ENCODE data around the gene AMOT. TPM values are rescaled to one million over a fixed set of nuclear protein-coding genes. Genes with fewer than 3 reads are reported as not detected.

AMOT gene
- total RNA-seq, 1 donor from 2014 or later, result 3.8 TPM

DNA sequence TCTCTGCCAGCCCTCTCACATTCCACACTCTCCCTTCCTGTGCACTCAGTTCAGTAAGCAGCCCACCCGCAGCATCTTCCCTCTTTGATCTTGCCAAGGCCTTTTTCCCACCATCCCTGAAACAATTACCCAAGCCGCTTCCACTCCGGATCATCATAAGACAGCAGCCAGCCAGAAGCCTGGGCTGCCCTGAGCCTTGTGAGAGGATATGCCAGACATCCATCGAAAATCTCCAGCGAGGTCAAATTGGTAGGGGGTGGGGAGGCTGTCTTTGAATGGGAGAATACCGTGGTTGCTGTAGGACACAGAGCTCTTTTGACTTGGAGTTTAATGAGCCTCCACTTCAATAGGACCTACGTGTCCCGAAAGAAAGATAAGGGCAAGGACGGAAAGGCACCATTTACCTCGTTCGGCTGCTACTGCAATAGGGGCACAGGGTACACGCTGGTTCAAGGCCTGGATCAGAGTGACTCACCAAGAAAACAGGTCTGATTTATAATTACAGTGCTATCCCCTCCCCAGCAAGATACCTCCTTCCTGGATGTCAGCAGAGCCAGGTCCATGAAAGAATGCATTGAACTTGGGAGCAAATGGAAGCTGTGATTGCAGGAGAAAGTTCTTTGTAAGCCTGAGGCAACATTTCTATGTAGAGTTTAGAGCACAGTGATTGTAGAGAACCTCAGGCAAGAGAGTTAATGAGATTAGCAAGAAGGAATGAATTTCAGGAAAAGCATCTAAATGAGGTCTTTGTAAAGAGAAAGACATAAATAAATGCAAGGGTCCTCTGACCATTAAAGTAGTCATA is 39.5 kb downstream of the AMOT start:
- H3K4me2 ChIP-seq, result peak overlapping the region; percentile 16
- Mint-ChIP-seq H3K4me3 (peak overlapping the region; percentile 46), H3K27ac (peak overlapping the region; percentile 78)

DNA sequence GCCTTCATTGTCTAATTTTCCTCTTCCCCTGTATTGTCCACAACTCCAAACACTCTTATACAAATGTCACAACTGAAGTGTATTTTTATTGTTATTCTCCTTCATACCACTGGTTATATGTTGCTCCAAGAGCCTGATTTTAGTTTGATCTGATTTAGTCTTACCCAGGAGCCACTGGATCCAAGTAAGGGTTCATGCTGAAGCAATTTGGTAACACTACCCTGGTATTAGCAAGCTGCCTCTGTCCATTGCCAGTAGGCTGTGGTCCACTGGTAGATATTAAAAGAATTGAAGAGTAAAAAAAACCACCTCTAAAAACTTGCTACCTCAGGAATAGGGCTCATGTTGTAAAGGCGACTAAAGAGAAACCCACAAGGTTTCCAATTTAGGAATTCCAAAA is 41.2 kb downstream of the AMOT start:
- Histone ChIP-seq H3K4me2 (no peak overlapping the region), H3K36me3 (no peaks in the 10 kb centered on the region), H3K4me1 (peaks cover 14% of the 10 kb centered on the region), H3F3A (ENCODE audit: low read depth) (peaks cover 5% of the 10 kb centered on the region), H3K9ac (no peak overlapping the region), H3K27me3 (no peaks in the 10 kb centered on the region), H3K4me3 (no peak overlapping the region), H3K27ac (no peak overlapping the region), H3K79me2 (ENCODE audit: low read depth) (no peaks in the 10 kb centered on the region), H2AFZ (replicated peaks) (no peak overlapping the region), H4K20me1 (ENCODE audit: low read depth) (no peaks in the 10 kb centered on the region), H3K9me3 (ENCODE audit: low read depth) (no peaks in the 10 kb centered on the region)
- DNase-seq (ENCODE audit: low spot score), result no peak
- no peak overlapping the region for H3K27ac Mint-ChIP-seq
- H3K4me3 Mint-ChIP-seq, result no peak overlapping the region
- H3K9me3 Mint-ChIP-seq, result peaks cover 3% of the 10 kb centered on the region
- H3K4me1 Mint-ChIP-seq, result peaks cover 29% of the 10 kb centered on the region
- no peak for TF ChIP-seq CTCF (IDR thresholded peaks at IDR 0.05)
- no peak for TF ChIP-seq EZH2 (IDR thresholded peaks at IDR 0.05)
- no peak for TF ChIP-seq EZH2phosphoT487 (IDR thresholded peaks at IDR 0.05)
- no peaks in the 10 kb centered on the region for H3K27me3 Mint-ChIP-seq (ENCODE audit: insufficient read depth, low read depth)
- peaks cover 36% of the 10 kb centered on the region for H3K36me3 Mint-ChIP-seq

More for the DNA sequence above, 39.5 kb downstream of the AMOT start:
- Histone ChIP-seq H3K4me3 (no peak overlapping the region), H3K9me3 (ENCODE audit: low read depth) (no peaks in the 10 kb centered on the region), H3K9ac (no peak overlapping the region), H3K27me3 (no peaks in the 10 kb centered on the region), H3K27ac (no peak overlapping the region), H3K79me2 (ENCODE audit: low read depth) (no peaks in the 10 kb centered on the region), H4K20me1 (ENCODE audit: low read depth) (no peaks in the 10 kb centered on the region), H3F3A (ENCODE audit: low read depth) (peaks cover 5% of the 10 kb centered on the region), H3K4me1 (peaks cover 14% of the 10 kb centered on the region), H2AFZ (replicated peaks) (peak overlapping the region; percentile 11), H3K36me3 (no peaks in the 10 kb centered on the region)
- Mint-ChIP-seq H3K36me3 (peaks cover 37% of the 10 kb centered on the region), H3K4me1 (peaks cover 29% of the 10 kb centered on the region), H3K9me3 (peaks cover 3% of the 10 kb centered on the region), H3K27me3 (ENCODE audit: insufficient read depth, low read depth) (no peaks in the 10 kb centered on the region)
- TF ChIP-seq EZH2phosphoT487 (IDR thresholded peaks at IDR 0.05) (no peak), EZH2 (IDR thresholded peaks at IDR 0.05) (no peak), CTCF (IDR thresholded peaks at IDR 0.05) (no peak)
- peak; percentile 51 for DNase-seq (ENCODE audit: low spot score)

DNA sequence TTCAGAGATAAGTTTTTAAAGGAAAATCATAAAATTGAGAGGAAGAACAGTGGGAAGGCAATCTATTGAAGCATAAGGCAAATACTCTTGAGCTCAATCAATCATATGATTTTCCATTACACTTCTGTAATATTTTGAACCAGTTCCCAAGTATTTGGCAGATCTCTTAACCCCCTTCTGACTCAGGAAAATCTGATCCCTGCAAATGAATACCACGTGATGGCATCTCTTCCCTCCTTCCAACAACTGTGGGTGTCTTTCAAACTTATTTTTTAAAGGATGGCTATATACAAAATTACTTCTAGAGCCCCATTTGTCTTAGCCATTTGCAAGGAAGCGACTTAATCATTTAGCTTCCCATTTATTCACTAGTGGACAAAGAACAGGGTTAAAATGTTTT is 41.9 kb downstream of the AMOT start:
- H3K4me1 Mint-ChIP-seq, result peaks cover 29% of the 10 kb centered on the region
- H3K36me3 Mint-ChIP-seq, result peaks cover 34% of the 10 kb centered on the region
- TF ChIP-seq EZH2 (IDR thresholded peaks at IDR 0.05) (no peak), EZH2phosphoT487 (IDR thresholded peaks at IDR 0.05) (no peak), CTCF (IDR thresholded peaks at IDR 0.05) (no peak)
- H3K27me3 Mint-ChIP-seq (ENCODE audit: insufficient read depth, low read depth), result no peaks in the 10 kb centered on the region
- no peak overlapping the region for H3K4me2 ChIP-seq
- H3K36me3 ChIP-seq, result no peaks in the 10 kb centered on the region
- H3F3A ChIP-seq (ENCODE audit: low read depth), result peaks cover 5% of the 10 kb centered on the region
- peaks cover 3% of the 10 kb centered on the region for H3K9me3 Mint-ChIP-seq
- no peak for DNase-seq (ENCODE audit: low spot score)
- no peak overlapping the region for H3K27ac ChIP-seq
- H3K4me3 ChIP-seq, result no peak overlapping the region
- H3K4me3 Mint-ChIP-seq, result no peak overlapping the region
- H2AFZ ChIP-seq (replicated peaks), result no peak overlapping the region
- H4K20me1 ChIP-seq (ENCODE audit: low read depth), result no peaks in the 10 kb centered on the region
- no peaks in the 10 kb centered on the region for H3K9me3 ChIP-seq (ENCODE audit: low read depth)
- no peak overlapping the region for H3K9ac ChIP-seq
- no peaks in the 10 kb centered on the region for H3K27me3 ChIP-seq
- H3K27ac Mint-ChIP-seq, result no peak overlapping the region
- no peaks in the 10 kb centered on the region for H3K79me2 ChIP-seq (ENCODE audit: low read depth)
- H3K4me1 ChIP-seq, result peaks cover 14% of the 10 kb centered on the region

All from neural progenitor cell (in vitro differentiated cells).